HFFc6 (cell line): ENCODE results near the gene ZSCAN12. TPM values are rescaled to one million over a fixed set of nuclear protein-coding genes. Genes with fewer than 3 reads are reported as not detected.

Source experiments
- DNase-seq: peaks from one replicate; pipeline ENCODE4 v3.0.0-alpha.2; 2018
- H3K27ac Mint-ChIP-seq: 2 replicates; pipeline ENCODE4 v1.8.0; 2020; ENCODE audit warnings: mild to moderate bottlenecking, mixed read lengths
- H3K27me3 Mint-ChIP-seq: 2 replicates; pipeline ENCODE4 v1.8.0; 2021; ENCODE audit warnings: mild to moderate bottlenecking, moderate library complexity, mixed read lengths; ENCODE audit not compliant: insufficient read depth
- H3K36me3 Mint-ChIP-seq: 2 replicates; pipeline ENCODE4 v1.8.0; 2021; ENCODE audit warnings: low read depth, mixed read lengths
- H3K4me1 Mint-ChIP-seq: 2 replicates; pipeline ENCODE4 v1.8.0; 2020; ENCODE audit warnings: low read depth, mixed read lengths
- H3K4me3 Mint-ChIP-seq: 2 replicates; pipeline ENCODE4 v1.8.0; 2020; ENCODE audit warnings: mild to moderate bottlenecking, moderate library complexity, mixed read lengths
- H3K9me3 Mint-ChIP-seq: 2 replicates; pipeline ENCODE4 v1.8.0; 2020; ENCODE audit warnings: mild to moderate bottlenecking, mixed read lengths
- CTCF ChIP-seq: fragments of 200-600 bp; sonication (generic); IDR thresholded peaks from 2 replicates; pipeline ENCODE4 v1.5.0; 2021; ENCODE audit warnings: antibody characterized with exemption, mild to moderate bottlenecking
- total RNA-seq, 6 experiments: library from RNA; stranded (reverse); fragmentation: NEBNext Ultra II Directional; extraction: Animal tissue kit (Norgen Biotek cat#: 25700); gene quantifications; 2 replicates in 1 of 6; 3 replicates in 5 of 6; pipeline ENCODE4 v1.2.3, GENCODE V29; 2021

ZSCAN12 gene
- total RNA-seq, 6 experiments from 2014 or later: 2.4 to 3.1 (median 2.8) TPM

GRCh38 chr6:28345201-28345600, 54.3 kb downstream of the ZSCAN12 start:
- DNase-seq: no peak
- peaks cover 5% of the 10 kb centered on the region for H3K27me3 Mint-ChIP-seq

GRCh38 chr6:28343898-28344677, 55.5 kb downstream of the ZSCAN12 start:
- no peak for TF ChIP-seq CTCF
- no peaks in the 10 kb centered on the region for H3K4me1 Mint-ChIP-seq
- DNase-seq: no peak
- H3K27me3 Mint-ChIP-seq: peaks cover 5% of the 10 kb centered on the region
- no peak overlapping the region for H3K4me3 Mint-ChIP-seq
- no peaks in the 10 kb centered on the region for H3K36me3 Mint-ChIP-seq
- H3K27ac Mint-ChIP-seq: no peak overlapping the region
- H3K9me3 Mint-ChIP-seq: no peaks in the 10 kb centered on the region; the same call in 1 of the 2 replicates

More at GRCh38 chr6:28345201-28345600, 54.3 kb downstream of the ZSCAN12 start:
- Mint-ChIP-seq H3K36me3 (peaks cover 5% of the 10 kb centered on the region; the same call in 1 of the 2 replicates), H3K27ac (no peak overlapping the region), H3K9me3 (no peaks in the 10 kb centered on the region; the same call in 1 of the 2 replicates), H3K4me3 (no peak overlapping the region), H3K4me1 (peaks cover 9% of the 10 kb centered on the region)
- no peak for TF ChIP-seq CTCF

GRCh38 chr6:28340310-28341095, 59.0 kb downstream of the ZSCAN12 start:
- no peaks in the 10 kb centered on the region for H3K36me3 Mint-ChIP-seq
- no peak overlapping the region for H3K27ac Mint-ChIP-seq
- H3K4me1 Mint-ChIP-seq: no peaks in the 10 kb centered on the region
- no peak overlapping the region for H3K4me3 Mint-ChIP-seq
- no peaks in the 10 kb centered on the region; the same call in 1 of the 2 replicates for H3K27me3 Mint-ChIP-seq
- no peak for TF ChIP-seq CTCF
- DNase-seq: no peak
- H3K9me3 Mint-ChIP-seq: no peaks in the 10 kb centered on the region; the same call in 1 of the 2 replicates

GRCh38 chr6:28337121-28337520, 62.4 kb downstream of the ZSCAN12 start:
- Mint-ChIP-seq H3K4me3 (no peak overlapping the region), H3K27ac (no peak overlapping the region), H3K27me3 (peaks cover 4% of the 10 kb centered on the region; the same call in 1 of the 2 replicates), H3K4me1 (peaks cover 7% of the 10 kb centered on the region; the same call in 1 of the 2 replicates), H3K36me3 (no peaks in the 10 kb centered on the region), H3K9me3 (no peaks in the 10 kb centered on the region; the same call in 1 of the 2 replicates)
- no peak for TF ChIP-seq CTCF
- DNase-seq: no peak

GRCh38 chr6:28336284-28337120, 63.0 kb downstream of the ZSCAN12 start:
- Mint-ChIP-seq H3K36me3 (no peaks in the 10 kb centered on the region), H3K4me1 (peaks cover 7% of the 10 kb centered on the region; the same call in 1 of the 2 replicates), H3K27ac (no peak overlapping the region), H3K27me3 (peaks cover 4% of the 10 kb centered on the region; the same call in 1 of the 2 replicates), H3K4me3 (no peak overlapping the region), H3K9me3 (no peaks in the 10 kb centered on the region; the same call in 1 of the 2 replicates)
- TF ChIP-seq CTCF: no peak
- no peak for DNase-seq
